Ovary (tissue), 9 donors: ENCODE data around the gene NOC4L. TPM values are rescaled to one million over a fixed set of nuclear protein-coding genes. Genes with fewer than 3 reads are reported as not detected.

Experiments used
- DNase-seq, 5 donors: peaks; one replicate each; pipeline ENCODE4 v3.0.0-alpha.2; 2019 to 2020
- H3K27ac ChIP-seq, 2 donors: fragments of 200-600 bp; one replicate each; pipeline versions ENCODE4 v1.5.1 to v1.8.0; 2019 to 2022
- H3K27me3 ChIP-seq: fragments of 200-600 bp; one replicate; pipeline ENCODE4 v1.8.0; 2022
- H3K36me3 ChIP-seq: fragments of 200-600 bp; sonication (generic); one replicate; pipeline ENCODE4 v1.5.1; 2019
- H3K4me1 ChIP-seq: one replicate; pipeline ENCODE4 v1.8.1; 2013; ENCODE audit warnings: mild to moderate bottlenecking, moderate library complexity; ENCODE audit not compliant: insufficient read depth
- H3K4me3 ChIP-seq: fragments of 200-600 bp; sonication (generic); one replicate; pipeline ENCODE4 v1.5.1; 2017
- H3K9me3 ChIP-seq, 2 donors: fragments of 200-600 bp in 1 of 2; sonication (generic) in 1 of 2; one replicate each; pipeline versions ENCODE4 v1.5.1 to v1.8.1; 2013 to 2019; ENCODE audit warnings: mild to moderate bottlenecking in 1 of 2, moderate library complexity in 1 of 2
- EP300 ChIP-seq: sonication (generic); formaldehyde crosslinking; IDR thresholded peaks from one replicate; pipeline ENCODE4 v1.6.1; 2017; ENCODE audit warnings: antibody characterized with exemption
- POLR2A ChIP-seq: fragments of 450-650 bp; IDR thresholded peaks from one replicate; pipeline ENCODE4 v1.6.1; 2017; ENCODE audit warnings: antibody characterized with exemption, mild to moderate bottlenecking, moderate library complexity
- WGBS, 3 donors: extraction: QIAGEN DNeasy Blood & Tissue Kit in 1 of 3; methylation state at CpG; one replicate each; pipeline versions ENCODE4 v1.1.5 to v1.1.7; 2013 to 2017; 5-methylcytosine and 5-hydroxymethylcytosine counted together
- intact Hi-C, 4 donors: fragments of 100-400 bp; cut with DNase I; formaldehyde crosslinking; loops; one replicate each; pipeline versions ENCODE4 v1.11.0 to v1.15.1; 2022 to 2023
- polyA plus RNA-seq, 2 donors: library from polyadenylated mRNA; stranded (reverse); fragments of 200-250 nt in 1 of 2; fragments of 350-450 nt in 1 of 2; fragmentation: Illumina TruSeq in 1 of 2; extraction: RNeasy Lipid Tissue Mini Kit (QIAGEN cat#74804) in 1 of 2; gene quantifications; one replicate each; pipeline ENCODE4 v1.2.3, GENCODE V29; 2013 to 2014
- small RNA-seq: library from RNA; depleted of rRNA; stranded (forward); fragments of <200 nt; gene quantifications from one replicate; pipeline ENCODE3, GENCODE V24; 2016
- total RNA-seq, 7 donors: library from RNA; depleted of rRNA in 2 of 7; stranded (reverse); fragments of >200 nt in 2 of 7; fragmentation: NEBNext Ultra II Directional in 3 of 7; extraction: Animal tissue kit (Norgen Biotek cat#: 25700) in 3 of 7; gene quantifications; one replicate each; pipeline versions ENCODE4 v1.1.0 to v1.2.4, GENCODE V29; 2016 to 2023
- TF ChIP-seq, protein P1 (sequence below), 3 donors: fragments of 450-650 bp in 2 of 3; fragments of 200-600 bp in 1 of 3; IDR thresholded peaks; one replicate each; pipeline versions ENCODE4 v1.5.1 to v1.8.0; 2016 to 2022; ENCODE audit warnings: antibody characterized with exemption in 3 of 3, mild to moderate bottlenecking in 1 of 3
- donor health status: DM: no; HTN: no; CAD: no; lungs with moderate emphysema.
- donor health status: DM: no; HTN: no; CAD: no.
- donor health status: Bipolar disorder and iron deficiency.
- donor health status: DM: yes; HTN: yes; CAD: no.
- donor health status: DM: no; HTN: no; CAD: no.
- donor health status: DM: yes; HTN: yes; CAD: no.

The NOC4L gene
- total and polyA plus RNA-seq, 9 donors, result 1.2 to 24.6 (median 18.5) TPM

GRCh38 chr12:132199526-132200319, 55.5 kb downstream of the NOC4L start:
- DNase-seq, result no peak
- Histone ChIP-seq H3K9me3 (no peaks in the 10 kb centered on the region), H3K27me3 (no peaks in the 10 kb centered on the region), H3K27ac (no peak overlapping the region), H3K4me1 (no peaks in the 10 kb centered on the region), H3K36me3 (no peaks in the 10 kb centered on the region), H3K4me3 (no peak overlapping the region)
- intact Hi-C loops, result no loop called here
- WGBS, 3 donors, result 78 to 85% (median 84%) methylated on average over 24 of the region's 24 CpGs
- TF ChIP-seq EP300, result no peak

GRCh38 chr12:132200800-132201199, 56.5 kb downstream of the NOC4L start:
- DNase-seq, result no peak
- Histone ChIP-seq H3K4me3 (no peak overlapping the region), H3K36me3 (no peaks in the 10 kb centered on the region), H3K27ac (no peak overlapping the region), H3K27me3 (no peaks in the 10 kb centered on the region), H3K9me3 (no peaks in the 10 kb centered on the region), H3K4me1 (peaks cover 3% of the 10 kb centered on the region)
- TF ChIP-seq EP300 (no peak), POLR2A (no peak)
- TF ChIP-seq, protein P1, sequence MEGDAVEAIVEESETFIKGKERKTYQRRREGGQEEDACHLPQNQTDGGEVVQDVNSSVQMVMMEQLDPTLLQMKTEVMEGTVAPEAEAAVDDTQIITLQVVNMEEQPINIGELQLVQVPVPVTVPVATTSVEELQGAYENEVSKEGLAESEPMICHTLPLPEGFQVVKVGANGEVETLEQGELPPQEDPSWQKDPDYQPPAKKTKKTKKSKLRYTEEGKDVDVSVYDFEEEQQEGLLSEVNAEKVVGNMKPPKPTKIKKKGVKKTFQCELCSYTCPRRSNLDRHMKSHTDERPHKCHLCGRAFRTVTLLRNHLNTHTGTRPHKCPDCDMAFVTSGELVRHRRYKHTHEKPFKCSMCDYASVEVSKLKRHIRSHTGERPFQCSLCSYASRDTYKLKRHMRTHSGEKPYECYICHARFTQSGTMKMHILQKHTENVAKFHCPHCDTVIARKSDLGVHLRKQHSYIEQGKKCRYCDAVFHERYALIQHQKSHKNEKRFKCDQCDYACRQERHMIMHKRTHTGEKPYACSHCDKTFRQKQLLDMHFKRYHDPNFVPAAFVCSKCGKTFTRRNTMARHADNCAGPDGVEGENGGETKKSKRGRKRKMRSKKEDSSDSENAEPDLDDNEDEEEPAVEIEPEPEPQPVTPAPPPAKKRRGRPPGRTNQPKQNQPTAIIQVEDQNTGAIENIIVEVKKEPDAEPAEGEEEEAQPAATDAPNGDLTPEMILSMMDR (IDR thresholded peaks at IDR 0.05), result no peak
- 82 to 88% (median 88%) methylated on average over 19 of the region's 19 CpGs for WGBS, 3 donors
- intact Hi-C loops, result no loop called here

- WGBS, 3 donors, result 87 to 92% (median 91%) methylated on average over 15 to 23 of the region's 23 CpGs
- no peaks in the 10 kb centered on the region for H3K27me3 ChIP-seq
- no peak overlapping the region for H3K4me3 ChIP-seq
- H3K4me1 ChIP-seq, result peaks cover 3% of the 10 kb centered on the region
- no peaks in the 10 kb centered on the region for H3K9me3 ChIP-seq
- TF ChIP-seq POLR2A (no peak), EP300 (no peak)
- TF ChIP-seq, protein P1 (IDR thresholded peaks at IDR 0.05), result no peak
- intact Hi-C loops, result no loop called here
- DNase-seq, result no peak
- H3K36me3 ChIP-seq, result no peaks in the 10 kb centered on the region
- H3K27ac ChIP-seq, result no peak overlapping the region
These were observed 57.3 kb downstream of the NOC4L start for GRCh38 chr12:132201391-132202120.

Small RNA genes lying within 50 kb of the gene (small RNA-seq; reads per million reads assigned to genes)
- gene AC138466.3, result not detected

Other genes starting within 250 kb of the NOC4L start
- gene ULK1, start 249.8 kb upstream of the NOC4L start, total RNA-seq, result 10 to 100 TPM; 15.9 to 70.1 (median 50.7) TPM
- 10 to 100 TPM in 1 of 2 donors, 1 to 10 TPM in 1; 4.5 to 44.7 TPM for gene ULK1, start 249.8 kb upstream of the NOC4L start, polyA plus RNA-seq
- gene PUS1, start 215.2 kb upstream of the NOC4L start, total RNA-seq, result 10 to 100 TPM; 11.4 to 34.7 (median 19.3) TPM
- gene PUS1, start 215.2 kb upstream of the NOC4L start, polyA plus RNA-seq, result 10 to 100 TPM in 1 of 2 donors, 1 to 10 TPM in 1; 3.5 to 10.6 TPM
- 10 to 100 TPM; 20.3 to 60.7 (median 50.4) TPM for gene EP400, start 194.5 kb upstream of the NOC4L start, total RNA-seq
- 10 to 100 TPM; 19.6 to 33.4 TPM for gene EP400, start 194.5 kb upstream of the NOC4L start, polyA plus RNA-seq
- 10 to 100 TPM; 18.0 to 26.2 (median 21.8) TPM for gene DDX51, start 138 bp upstream of the NOC4L start, total RNA-seq
- 10 to 100 TPM in 1 of 2 donors, 1 to 10 TPM in 1; 10.0 to 21.9 TPM for gene DDX51, start 138 bp upstream of the NOC4L start, polyA plus RNA-seq
- 10 to 100 TPM in 1 of 7 donors, 1 to 10 TPM in 3, under 1 TPM in 3; 0.12 to 21.9 (median 1.8) TPM for gene GALNT9, start 185.1 kb downstream of the NOC4L start, total RNA-seq
- gene GALNT9, start 185.1 kb downstream of the NOC4L start, polyA plus RNA-seq, result under 1 TPM in 1 of 2 donors, not detected in 1; 0.57 TPM